LNCaP clone FGC (cell line): ENCODE data around the gene TCEANC2.

Source experiments
- DNase-seq: peaks from one replicate; pipeline ENCODE4 v3.0.0-alpha.2; 2011; ENCODE audit warnings: low read depth
- H3K4me3 ChIP-seq: 2 replicates; pipeline ENCODE4 v1.5.1; 2011; ENCODE audit warnings: mild to moderate bottlenecking, low read depth, low read length, control low read depth
- CTCF ChIP-seq: IDR thresholded peaks from 2 replicates; pipeline ENCODE4 v1.5.1; 2012; ENCODE audit warnings: mild to moderate bottlenecking; ENCODE audit not compliant: control insufficient read depth, insufficient read depth; ENCODE audit errors: extremely low read depth

TCEANC2 gene

GRCh38 chr1:54135436-54136120, 82.2 kb downstream of the TCEANC2 start:
- no peak overlapping the region for H3K4me3 ChIP-seq
- TF ChIP-seq CTCF, result no peak
- no peak for DNase-seq

DNA sequence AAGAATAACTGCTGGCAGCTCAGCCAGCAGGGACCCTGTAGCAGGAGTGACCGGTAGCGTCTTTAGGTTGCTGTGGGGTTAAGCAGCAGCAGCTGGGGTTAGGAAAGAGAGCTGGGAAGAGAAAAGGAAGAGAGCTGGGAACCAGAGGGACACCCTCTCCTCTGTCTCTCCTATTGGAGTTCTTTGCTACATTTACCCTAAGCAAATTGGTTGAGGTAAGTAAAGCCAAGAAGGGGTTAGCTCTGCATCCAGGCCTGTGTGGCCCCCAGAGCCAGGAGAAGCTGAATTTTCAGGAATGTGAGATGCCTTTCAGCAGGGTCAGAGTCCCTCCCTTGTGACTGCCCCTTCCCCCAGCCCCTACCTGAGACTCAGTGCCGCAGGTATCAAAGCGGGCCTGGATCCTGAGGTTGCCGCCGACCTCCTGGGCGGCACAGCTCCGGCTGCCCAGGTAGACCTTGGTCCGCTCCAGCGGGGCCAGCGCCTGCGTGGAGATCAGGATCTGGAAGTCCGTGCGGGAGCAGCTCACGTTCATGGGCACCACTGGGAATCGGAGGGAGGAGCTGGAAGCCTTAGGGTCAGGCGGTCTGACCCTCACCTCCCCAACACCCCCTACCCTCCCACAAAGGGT, 83.0 kb downstream of the TCEANC2 start:
- no peak for TF ChIP-seq CTCF
- H3K4me3 ChIP-seq, result no peak overlapping the region
- DNase-seq, result no peak

DNA sequence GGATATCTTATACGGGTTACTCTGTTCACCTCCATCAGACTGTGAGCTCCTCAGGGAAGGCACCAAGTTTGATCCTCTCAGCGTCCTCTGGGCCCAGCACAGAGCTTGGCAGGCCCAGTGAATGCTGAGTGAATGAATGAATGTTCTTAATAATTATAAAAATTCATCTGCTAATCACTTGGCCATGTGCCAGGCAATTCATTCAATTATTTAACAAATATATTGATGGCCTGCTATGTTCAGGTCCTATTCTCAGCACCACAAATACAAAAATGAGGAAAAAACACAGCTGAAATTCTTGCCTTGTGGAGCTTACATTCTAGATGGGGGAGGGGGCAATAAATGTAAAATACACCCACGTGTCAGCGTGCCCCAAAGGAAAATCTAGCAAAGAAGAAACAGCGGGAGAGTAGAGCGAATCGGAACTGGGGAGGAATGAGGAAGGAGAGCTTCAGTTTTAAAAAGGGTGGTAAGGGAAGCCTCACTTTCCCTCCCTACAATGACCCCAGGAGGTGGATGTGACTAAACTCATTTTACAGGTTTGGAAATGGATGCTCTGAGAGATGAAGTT, 83.6 kb downstream of the TCEANC2 start:
- TF ChIP-seq CTCF, result no peak
- no peak for DNase-seq
- no peak overlapping the region for H3K4me3 ChIP-seq

- TF ChIP-seq CTCF, result no peak
- no peak overlapping the region for H3K4me3 ChIP-seq
- DNase-seq, result peak; percentile 34
Observed at GRCh38 chr1:54137534-54138061, 84.2 kb downstream of the TCEANC2 start.

- H3K4me3 ChIP-seq, result no peak overlapping the region
- no peak for TF ChIP-seq CTCF
- no peak for DNase-seq
Observed at GRCh38 chr1:54138994-54139393, 85.6 kb downstream of the TCEANC2 start.

DNA sequence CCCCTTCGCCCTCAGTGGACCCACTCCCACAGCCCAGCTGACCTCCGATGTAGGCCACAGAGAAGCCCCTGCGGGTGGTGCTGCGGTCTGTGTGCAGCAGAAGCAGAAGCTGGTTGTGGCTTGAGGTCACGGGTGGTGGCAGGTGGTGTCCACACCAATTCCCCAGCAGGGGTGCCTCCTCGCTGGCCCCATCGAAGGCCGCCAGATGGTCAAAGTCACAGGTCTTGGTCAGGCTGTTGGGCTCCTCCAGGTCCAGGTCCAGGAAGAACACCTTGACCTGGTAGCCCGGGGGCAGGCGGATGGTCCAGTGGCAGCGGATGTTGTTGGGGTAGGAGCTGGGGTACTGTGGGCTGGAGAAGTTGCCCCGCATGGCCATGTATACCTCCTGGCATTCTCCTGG, 86.3 kb downstream of the TCEANC2 start:
- H3K4me3 ChIP-seq, result no peak overlapping the region
- DNase-seq, result no peak
- no peak for TF ChIP-seq CTCF
